ENCODE data around the gene KANSL1.

The KANSL1 gene

DNA sequence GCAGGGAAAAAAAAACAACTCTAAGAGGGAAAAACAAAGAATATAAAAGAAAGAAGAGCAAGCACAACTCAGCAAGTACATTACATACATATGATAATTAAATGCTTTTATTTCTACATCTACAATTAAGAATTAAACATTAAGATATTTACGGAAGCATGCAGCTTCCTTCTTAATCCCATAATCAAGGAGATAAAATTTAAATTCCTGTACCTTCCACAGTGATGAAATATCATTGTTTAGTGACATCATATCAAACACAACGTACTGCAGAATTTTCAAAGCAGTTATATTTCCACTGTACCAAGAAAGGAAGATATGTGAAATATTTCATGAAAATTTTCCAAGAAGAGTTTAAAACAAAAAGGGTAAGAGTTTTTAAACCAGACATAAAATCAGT is 26.0 kb downstream of the KANSL1 start:
- no peak for DNase-seq (ENCODE audit: low read depth)

DNA sequence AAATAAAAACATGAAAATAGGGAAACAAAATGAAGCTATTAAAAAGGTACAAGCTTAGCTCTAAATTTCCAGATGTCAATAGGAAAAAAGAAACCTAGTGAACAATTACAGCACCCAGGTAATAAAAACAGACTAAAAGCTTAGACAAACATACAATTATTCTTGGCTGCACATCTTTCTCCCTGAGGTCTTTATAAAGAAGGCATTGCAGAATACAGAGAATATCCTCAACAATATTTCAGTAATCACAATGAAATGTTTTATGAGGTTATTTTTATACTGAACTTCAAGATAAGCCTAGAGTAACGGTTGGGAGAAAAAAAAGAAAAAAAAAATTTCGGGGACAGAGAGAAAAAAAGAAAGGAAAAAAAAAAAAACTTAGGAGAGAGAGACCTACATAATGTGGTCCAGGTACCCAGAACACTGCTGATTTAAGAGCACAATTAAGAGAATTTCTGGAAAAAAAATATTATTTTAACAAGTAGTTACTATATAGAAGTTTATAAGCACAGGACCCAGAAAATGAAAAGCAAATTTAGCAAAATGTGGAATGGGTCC is 26.5 kb downstream of the KANSL1 start:
- DNase-seq (ENCODE audit: low read depth), result no peak

DNA sequence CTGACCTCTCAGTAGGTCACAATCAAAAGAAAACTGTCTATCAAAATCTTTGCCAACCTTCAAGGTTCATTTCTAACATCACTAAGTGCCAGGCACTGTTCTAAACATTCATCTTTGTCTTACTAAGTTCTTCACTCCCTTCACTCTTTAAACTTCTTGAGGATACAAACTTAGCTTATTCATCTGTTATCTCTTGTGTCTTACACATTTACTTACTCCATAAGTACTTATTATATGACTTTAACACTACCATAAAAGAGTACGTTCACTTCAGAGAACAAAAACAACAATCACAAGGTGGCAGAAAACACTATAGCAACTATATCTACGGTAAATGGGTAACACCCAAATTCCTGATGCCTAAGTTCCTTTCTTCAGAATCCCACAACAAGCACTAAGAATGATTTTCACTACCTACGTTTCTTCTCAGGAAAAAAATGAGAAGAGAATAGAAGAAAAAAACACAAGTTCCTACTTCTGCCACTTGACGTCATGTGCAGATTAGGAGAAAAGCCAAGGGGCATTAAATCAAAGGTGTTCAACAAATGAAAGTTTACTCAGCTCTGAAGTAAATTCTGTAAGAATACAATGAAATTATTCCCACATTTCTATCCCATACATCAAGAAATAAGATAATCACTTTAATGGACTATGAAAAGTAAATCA is 29.2 kb downstream of the KANSL1 start:
- DNase-seq (ENCODE audit: low read depth), result no peak

DNA sequence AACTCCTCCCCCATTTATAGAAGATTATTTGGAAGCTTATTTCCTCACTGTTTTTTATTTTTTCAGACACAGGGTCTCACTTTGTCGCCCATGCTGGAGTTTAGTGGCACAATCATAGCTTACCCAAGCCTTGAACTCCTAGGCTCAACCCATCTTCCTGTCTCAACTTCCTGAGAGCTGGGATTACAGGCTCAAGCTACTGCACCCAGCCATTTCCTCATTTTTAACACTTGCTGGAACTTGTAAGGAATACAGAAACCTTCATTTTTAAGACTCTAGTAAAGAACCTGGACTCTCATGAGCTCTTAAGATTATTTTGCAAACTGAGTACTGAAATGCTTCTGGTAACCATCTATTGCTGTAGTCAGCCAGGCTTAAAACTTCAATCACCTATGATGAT is 29.9 kb downstream of the KANSL1 start:
- no peak for DNase-seq (ENCODE audit: low read depth)

DNA sequence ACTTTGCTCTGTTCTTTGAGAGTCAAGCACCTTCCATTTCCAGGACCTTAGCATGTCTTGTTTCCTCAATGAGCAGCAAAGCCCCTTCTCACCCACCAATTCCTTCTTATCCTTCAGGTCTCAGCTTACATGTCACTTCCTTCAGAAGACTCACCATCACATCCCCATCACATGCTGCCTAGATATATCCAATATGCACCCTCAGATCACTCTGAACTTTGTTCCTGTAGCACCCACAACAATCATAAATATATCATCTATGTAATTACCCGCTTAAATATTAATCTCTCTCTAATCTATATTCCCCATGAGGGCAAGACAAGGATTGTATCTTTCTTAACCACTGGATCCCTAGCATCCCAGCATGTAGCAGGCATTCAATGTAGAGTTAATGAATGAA is 30.4 kb downstream of the KANSL1 start:
- no peak for DNase-seq (ENCODE audit: low read depth)

DNA sequence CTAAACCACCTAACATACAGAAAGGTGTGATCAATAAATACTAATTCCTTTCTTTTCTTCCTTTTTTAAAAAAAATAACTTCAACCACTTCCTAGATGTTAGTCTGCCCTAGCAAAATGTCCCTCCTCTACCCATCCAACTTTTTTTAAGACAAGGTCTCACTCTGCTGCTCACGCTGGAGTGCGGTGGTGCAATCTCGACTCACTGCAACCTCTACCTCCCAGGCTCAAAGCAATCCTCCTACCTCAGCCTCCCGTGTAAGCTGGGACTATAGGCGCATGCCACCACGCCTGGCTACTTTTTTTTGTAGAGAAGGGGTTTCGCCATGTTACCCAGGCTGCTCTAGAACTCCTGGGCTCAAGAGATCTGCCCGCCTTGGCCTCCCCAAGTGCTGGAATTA is 33.1 kb downstream of the KANSL1 start:
- no peak for DNase-seq (ENCODE audit: low read depth)

DNA sequence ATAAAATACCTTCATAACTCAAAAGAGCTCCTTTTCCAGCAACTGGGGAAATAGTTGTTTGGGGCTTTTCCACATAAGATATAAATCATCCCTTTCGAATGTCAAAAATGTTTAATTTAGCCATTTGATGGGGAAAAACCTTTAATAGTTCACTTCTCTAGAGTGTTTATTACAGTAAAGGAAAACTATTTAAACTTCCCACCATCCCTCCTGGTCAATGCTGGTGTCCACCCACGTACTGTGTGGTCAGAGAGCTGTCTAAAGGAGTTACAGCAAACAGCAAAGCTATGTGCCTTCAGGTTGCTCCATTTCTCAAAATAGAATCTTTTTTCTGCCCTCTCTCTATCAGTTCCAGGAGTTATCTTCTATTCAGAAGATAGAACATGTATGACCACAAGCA is 33.5 kb downstream of the KANSL1 start:
- DNase-seq (ENCODE audit: low read depth), result peak; percentile 35

DNA sequence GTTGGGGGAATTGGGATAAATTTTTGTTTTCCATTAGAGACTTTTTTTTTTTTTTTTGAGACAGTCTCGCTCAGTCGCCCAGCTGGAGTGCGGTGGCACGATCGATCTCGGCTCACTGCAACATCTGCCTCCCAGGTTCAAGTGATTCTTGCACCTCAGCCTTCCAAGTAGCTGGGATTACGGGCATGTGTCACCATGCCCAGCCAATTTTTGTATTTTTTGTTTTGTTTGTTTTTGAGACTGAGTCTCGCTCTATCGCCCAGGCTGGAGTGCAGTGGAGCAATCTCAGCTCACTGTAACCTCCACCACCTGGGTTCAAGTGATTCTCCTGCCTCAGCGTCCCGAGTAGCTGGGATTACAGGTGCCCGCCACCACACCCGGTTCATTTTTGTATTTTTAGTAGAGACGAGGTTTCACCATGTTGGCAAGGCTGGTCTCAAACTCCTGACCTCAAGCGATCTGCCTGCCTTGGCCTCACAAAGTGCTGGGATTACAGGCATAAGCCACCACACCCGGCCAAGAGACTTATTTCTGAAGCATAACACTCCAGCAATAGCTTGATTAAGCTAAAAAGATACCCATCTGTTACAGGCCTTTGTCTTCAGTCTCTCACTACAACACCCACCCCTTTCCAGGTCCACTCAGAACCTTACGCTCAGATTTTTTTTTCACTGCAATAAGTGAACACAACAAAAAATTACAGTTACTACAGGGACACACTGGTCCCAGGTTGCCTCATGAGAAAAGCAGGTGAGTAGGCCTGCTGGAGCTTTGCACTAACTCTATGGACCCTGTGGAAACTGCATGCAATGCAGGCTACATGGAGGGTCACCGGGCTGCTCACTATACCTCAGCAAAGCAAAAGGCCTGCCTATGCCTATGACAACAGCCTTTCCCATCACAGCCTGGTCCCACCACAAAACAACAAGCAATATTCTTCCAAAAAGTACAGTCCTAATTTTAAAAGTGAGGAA is 34.6 kb downstream of the KANSL1 start:
- no peak for DNase-seq (ENCODE audit: low read depth)

DNA sequence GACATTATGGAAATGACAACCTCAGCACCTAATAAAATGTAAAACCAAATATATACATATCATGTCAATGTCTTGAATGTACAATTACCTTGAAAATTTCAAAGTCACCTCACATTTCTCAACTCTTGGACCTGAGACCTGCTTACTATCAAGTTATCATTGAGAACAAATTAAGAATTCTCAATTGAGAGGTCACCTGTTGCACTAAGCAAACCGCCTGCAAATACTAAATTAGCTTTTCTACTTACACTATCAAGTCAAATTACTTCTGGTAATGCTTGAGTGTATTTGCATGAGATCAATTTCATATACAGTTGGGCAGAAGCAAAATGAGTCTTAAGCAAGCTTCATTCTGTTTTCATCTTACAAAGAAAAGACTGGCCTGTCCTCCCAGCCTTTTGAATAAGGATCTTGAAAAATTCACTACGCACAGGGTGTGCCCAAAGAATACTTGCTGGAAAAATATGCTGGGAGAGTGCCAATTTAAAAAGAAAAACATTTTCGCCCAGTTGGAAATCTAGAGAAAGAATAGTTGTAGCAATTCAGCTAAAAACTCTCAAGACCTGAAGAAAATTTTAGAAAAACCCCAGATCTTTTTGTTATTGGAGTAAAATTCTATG is 35.7 kb downstream of the KANSL1 start:
- peak; percentile 18 for DNase-seq (ENCODE audit: low read depth)

DNA sequence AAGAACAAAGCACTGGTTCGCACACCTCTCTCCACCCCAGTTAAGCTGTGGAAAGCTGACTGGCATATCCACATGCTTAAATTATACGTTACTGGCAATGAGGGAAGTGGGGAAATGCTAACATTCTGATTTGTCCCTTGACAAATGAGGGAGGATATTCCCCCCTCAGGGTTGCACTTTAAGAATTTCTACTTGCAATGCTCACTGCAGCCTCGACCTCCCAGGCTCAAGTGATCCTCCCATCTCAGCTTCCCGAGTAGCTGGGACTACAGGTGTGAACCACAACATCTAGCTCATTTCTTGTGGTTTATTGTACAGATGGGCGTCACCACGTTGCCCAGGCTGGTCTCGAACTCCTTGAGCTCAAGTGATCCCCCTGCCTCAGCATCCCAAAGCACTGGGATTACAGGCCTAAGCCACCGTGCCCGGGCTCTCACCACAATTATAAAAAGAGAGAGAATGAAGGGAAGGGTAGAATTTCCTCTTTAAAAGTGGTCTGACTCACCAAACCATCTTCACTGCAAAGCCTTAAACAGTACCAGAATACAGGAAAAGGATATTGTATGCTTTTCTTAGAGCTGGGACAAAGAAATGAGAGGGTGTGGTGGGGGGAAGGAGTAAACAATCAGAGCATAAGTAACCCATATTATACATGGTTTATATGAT is 38.9 kb downstream of the KANSL1 start:
- no peak for DNase-seq (ENCODE audit: low read depth)

DNA sequence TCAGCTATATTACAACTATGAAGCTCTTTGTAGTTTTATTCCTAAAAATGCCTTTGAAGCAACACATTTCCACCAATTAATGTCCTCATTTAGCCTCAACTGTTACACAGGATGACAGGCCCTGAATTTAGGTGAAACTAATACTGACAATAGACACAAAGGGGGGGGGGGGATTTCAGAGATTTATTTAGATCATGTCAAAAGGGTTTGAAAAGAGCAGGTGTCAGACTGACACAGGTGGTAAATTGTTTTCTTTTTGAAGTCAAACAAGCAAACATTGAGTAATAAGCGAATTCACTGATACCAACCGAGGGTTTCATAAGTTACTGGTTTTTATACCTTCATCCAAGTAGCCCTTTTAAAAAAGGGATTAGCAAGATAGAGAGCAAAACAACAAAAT is 40.8 kb downstream of the KANSL1 start:
- DNase-seq (ENCODE audit: low read depth), result no peak

DNA sequence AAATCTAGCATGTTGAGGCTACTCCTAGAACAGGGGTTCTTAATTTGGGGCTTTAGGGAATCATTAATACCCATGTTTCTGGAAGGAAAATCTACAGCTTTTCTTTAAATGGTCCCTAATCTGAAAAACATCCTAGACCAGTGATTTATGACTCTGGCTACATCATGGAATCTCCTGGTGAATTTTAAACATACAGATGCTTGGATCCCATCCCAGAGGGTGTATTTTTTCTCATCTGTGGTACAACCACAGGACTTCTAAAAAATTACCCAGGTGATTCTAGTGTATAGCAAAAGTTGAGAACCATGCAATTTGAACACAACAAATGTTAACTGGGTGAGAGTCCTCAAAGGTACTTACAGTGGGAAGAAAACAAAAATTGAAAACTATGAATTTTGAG is 41.5 kb downstream of the KANSL1 start:
- DNase-seq (ENCODE audit: low read depth), result no peak

DNA sequence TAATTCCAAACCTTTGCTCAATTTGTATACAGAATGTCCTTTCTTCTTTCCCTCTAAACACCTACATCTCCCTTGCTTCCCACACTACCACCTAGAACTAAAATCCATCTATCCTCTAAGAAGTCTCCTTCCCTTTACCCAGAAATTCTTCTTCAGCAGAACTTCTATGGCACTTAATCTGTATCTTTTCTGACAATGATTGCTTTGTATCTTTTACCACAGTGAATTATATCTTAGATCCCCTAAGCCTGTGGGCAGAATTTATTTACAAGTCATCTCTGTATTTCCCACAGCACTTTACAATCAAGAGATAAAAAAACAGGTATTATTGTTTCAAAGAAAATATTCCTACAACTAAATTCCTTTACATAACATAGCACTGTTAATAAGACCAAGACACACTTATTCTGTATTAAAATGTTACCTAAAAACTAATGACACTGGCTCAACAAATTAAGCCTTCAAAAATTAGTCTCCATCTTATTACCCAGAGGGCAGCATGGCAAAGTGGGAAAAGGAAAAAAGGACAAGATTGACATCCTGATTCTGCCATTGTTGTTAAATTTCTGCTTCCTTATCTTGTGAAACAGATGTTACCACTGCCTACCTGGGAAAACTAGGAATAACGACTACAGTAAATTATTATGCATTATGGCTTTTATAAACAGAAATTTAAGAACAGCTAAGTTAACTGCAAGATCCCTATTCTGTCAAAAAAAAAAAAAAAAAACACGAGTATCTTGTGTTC is 42.8 kb downstream of the KANSL1 start:
- DNase-seq (ENCODE audit: low read depth), result no peak

DNA sequence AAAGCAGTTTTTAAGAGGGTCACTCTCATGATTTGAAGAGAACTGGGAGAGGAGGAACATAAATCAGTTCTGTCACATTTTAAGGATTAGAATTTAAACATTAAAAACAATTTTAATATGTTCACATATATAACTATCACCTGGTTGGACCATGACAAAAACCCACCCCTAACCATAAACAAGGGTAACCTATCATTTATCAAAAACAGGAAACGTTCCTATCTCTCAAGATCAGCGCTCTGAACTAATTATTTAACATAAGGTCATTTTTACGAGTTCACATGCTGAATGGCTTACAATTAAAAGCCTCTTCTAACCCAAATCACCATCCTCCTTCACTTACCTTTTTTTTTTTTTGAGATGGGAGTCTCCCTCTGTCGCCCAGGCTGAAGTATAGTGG is 45.0 kb downstream of the KANSL1 start:
- no peak for DNase-seq (ENCODE audit: low read depth)

DNA sequence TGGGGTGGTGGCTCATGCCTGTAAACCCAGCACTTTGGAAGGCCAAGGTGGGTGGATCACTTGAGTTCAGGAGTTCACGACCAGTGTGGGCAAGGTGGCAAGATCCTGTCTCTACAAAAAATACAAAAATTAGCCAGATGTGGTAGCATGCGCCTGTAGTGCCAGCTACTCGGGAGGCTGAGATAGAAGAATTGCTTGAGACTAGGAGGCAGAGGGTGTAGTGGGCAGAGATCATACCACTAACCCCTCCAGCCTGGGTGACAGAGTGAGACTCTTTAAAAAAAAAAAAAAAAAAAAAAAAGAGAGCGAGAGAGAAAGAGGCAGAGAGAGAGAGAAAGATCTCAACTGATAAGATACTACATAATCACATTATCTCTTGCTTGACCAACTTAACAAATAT is 45.9 kb downstream of the KANSL1 start:
- no peak for DNase-seq (ENCODE audit: low read depth)

DNA sequence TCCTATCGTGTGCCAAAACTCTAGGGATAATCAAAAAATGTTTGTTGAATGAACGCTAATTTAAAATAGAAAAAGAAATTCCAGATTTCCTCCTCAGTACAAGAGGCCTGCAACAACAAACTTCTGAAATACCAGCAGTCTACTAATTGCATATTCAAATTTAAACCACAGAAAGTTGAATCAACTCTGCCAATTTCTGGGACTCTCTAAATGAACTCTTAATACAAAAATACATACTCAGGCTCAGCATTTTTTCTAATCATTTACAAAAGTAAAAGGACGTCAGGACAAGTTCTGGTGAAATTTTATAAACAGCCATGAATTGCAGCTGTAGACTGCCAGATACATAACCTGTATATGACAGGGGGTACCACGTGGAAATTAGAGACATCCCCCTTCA is 49.0 kb downstream of the KANSL1 start:
- no peak for DNase-seq (ENCODE audit: low read depth)

DNA sequence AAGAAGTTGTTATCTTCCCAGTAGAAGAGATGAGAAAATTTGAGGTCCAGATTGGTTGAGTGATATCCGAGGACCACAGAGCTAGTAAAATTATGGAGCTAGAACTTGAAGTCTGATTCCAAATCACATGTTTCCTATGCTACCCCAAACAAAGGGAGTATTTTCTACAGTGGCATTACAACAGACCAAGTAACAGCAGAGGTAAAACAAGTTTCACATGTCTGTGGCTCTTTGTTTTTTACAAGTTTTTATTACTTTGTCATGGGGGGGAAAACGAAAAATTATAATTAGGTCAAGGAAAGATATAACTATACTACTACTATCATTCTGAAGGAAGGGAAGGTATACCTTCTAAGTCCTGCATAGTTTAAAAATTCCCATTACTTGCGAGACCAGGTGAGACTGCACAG is 49.4 kb downstream of the KANSL1 start:
- no peak for DNase-seq (ENCODE audit: low read depth)

DNA sequence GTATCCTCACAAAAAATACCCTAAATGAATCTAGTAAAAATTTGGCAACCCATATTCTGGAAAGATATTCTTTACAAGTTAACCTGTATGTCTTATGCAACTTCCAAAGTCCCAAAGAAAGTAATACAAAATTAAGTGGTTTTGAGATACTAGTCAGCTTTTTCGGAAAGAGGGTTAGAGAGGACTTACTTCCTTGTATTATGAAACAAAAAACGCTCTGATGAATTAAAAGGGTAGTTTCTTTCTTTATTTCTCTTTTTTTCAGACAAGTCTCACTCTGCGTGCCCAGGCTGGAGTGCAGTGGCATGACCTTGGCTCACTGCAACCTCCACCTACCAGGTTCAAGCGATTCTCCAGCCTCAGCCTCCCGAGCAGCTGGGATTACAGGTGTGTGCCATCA is 51.6 kb downstream of the KANSL1 start:
- DNase-seq (ENCODE audit: low read depth), result no peak

DNA sequence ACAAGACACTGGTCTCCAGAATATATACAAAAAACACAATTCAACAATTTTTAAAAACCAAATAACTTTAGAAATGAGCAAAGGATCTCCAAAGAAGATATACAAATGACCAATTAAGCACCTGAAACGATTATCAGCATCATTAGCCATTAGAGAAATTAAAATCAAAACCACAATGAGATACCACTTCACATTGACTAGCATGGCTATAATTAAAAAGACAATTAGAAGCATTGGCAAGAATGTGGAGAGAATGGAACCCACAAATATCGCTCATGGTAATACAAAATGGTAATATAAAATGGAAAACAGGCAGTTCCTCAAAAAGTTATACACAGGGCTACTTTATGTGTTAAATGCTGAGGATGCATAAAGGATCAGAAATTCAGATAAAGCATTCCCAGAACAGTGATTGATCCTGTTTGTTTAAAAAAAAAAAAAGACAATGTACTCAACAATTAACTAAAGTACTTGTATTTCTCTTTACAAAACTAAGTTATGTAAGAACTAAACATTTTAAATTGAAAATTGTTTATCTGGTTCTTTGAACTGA is 52.5 kb downstream of the KANSL1 start:
- DNase-seq (ENCODE audit: low read depth), result no peak

DNA sequence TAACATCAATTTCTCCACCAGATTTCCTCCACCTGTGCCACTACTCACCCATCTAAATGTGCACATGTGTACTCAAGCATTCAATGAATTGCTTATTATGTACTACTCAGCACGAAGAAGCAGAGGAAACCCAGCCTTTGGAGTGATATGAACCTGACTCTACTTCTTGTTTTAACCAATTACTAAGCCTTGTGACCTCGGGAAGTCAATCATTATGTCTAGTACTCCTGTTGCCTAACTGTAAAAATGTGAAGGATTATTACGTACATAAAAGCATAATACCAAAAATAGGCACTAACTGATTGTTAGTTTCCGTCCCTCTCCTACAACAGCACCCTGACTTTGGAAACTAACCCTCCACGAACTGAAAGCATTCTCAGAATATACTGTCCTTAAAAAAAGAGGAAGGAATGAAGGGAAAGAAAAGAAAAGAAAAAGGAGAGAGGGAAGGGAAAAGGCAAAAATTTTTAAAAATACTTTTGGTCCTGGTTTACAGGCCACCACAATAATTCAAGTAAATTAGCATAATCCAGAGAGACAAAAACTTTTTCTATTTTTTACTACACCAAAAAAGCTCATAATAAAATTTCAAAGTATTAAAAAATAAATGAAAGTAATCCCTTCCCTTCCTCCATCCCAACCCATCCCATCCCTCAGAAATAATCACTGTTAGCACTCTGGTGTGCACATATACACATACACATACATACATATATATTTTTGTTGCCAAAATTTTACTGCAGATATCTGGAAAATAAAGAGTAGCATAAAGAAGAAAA is 53.6 kb downstream of the KANSL1 start:
- no peak for DNase-seq (ENCODE audit: low read depth)

All from GM04504 (cell line).